ENCODE measurements around the gene KCNK6.

KCNK6 gene

GRCh38 chr19:38319421-38320258 lies at the start of gene KCNK6:
KCNK6 (plus strand) TSS chr19:38319845; CDS start chr19:38319951, 106 bp downstream.
- no peak for DNase-seq (ENCODE audit: low read depth)

- DNase-seq (ENCODE audit: low read depth): no peak
These were observed 49.0 kb upstream of the KCNK6 start for GRCh38 chr19:38270587-38271167.

- no peak for DNase-seq (ENCODE audit: low read depth)
These were observed 46.1 kb upstream of the KCNK6 start for GRCh38 chr19:38273499-38273898.

- no peak for DNase-seq (ENCODE audit: low read depth)
These were observed 44.9 kb upstream of the KCNK6 start for GRCh38 chr19:38274739-38275138.

- no peak for DNase-seq (ENCODE audit: low read depth)
These were observed 42.6 kb upstream of the KCNK6 start for GRCh38 chr19:38276942-38277517.

- peak; percentile 39 for DNase-seq (ENCODE audit: low read depth)
These were observed 42.1 kb upstream of the KCNK6 start for GRCh38 chr19:38277549-38277948.

GRCh38 chr19:38277969-38278680 lies 41.5 kb upstream of the KCNK6 start:
- peak; percentile 59 for DNase-seq (ENCODE audit: low read depth)

GRCh38 chr19:38278751-38279150 lies 40.9 kb upstream of the KCNK6 start:
- no peak for DNase-seq (ENCODE audit: low read depth)

- no peak for DNase-seq (ENCODE audit: low read depth)
These were observed 39.4 kb upstream of the KCNK6 start for GRCh38 chr19:38280030-38280921.

- no peak for DNase-seq (ENCODE audit: low read depth)
These were observed 37.7 kb upstream of the KCNK6 start for GRCh38 chr19:38281811-38282566.

GRCh38 chr19:38283271-38283670 lies 36.4 kb upstream of the KCNK6 start:
- no peak for DNase-seq (ENCODE audit: low read depth)

GRCh38 chr19:38284422-38284821 lies 35.2 kb upstream of the KCNK6 start:
- no peak for DNase-seq (ENCODE audit: low read depth)

GRCh38 chr19:38285567-38285966 lies 34.1 kb upstream of the KCNK6 start:
- peak; percentile 28 for DNase-seq (ENCODE audit: low read depth)

GRCh38 chr19:38287604-38288003 lies 32.0 kb upstream of the KCNK6 start:
- no peak for DNase-seq (ENCODE audit: low read depth)

- no peak for DNase-seq (ENCODE audit: low read depth)
These were observed 31.4 kb upstream of the KCNK6 start for GRCh38 chr19:38288123-38288855.

GRCh38 chr19:38289955-38290354 lies 29.7 kb upstream of the KCNK6 start:
- DNase-seq (ENCODE audit: low read depth): no peak

- peak; percentile 86 for DNase-seq (ENCODE audit: low read depth)
These were observed 29.0 kb upstream of the KCNK6 start for GRCh38 chr19:38290631-38291147.

- no peak for DNase-seq (ENCODE audit: low read depth)
These were observed 27.8 kb upstream of the KCNK6 start for GRCh38 chr19:38291855-38292254.

GRCh38 chr19:38293281-38293680 lies 26.4 kb upstream of the KCNK6 start:
- DNase-seq (ENCODE audit: low read depth): no peak

- DNase-seq (ENCODE audit: low read depth): no peak
These were observed 25.6 kb upstream of the KCNK6 start for GRCh38 chr19:38294090-38294489.
